Right cardiac atrium (tissue), 5 donors: ENCODE data around the gene HLA-DPA1. TPM values are rescaled to one million over a fixed set of nuclear protein-coding genes. Genes with fewer than 3 reads are reported as not detected.

Source experiments
- ATAC-seq, 2 donors: fragments of 200-7000 bp; cut with Tn5 transposase; one replicate each; pipeline versions ENCODE4 v1.8.0 to v1.9.1; 2020; ENCODE audit warnings: moderate library complexity in 2 of 2, mild to moderate bottlenecking in 1 of 2
- DNase-seq, 3 donors: peaks; one replicate each; pipeline ENCODE4 v3.0.0-alpha.2; 2020
- H3K27ac ChIP-seq: one replicate; pipeline ENCODE4 v1.5.1; 2013; ENCODE audit warnings: mild to moderate bottlenecking, low read length, control low read depth, moderate library complexity
- H3K27me3 ChIP-seq: one replicate; pipeline ENCODE4 v1.6.1; 2013; ENCODE audit not compliant: control insufficient read depth, insufficient read depth
- H3K4me1 ChIP-seq: one replicate; pipeline ENCODE4 v1.6.1; 2013; ENCODE audit warnings: low read length; ENCODE audit not compliant: control insufficient read depth, insufficient read depth
- H3K4me3 ChIP-seq: one replicate; pipeline ENCODE4 v1.5.1; 2013; ENCODE audit warnings: low read length, control low read depth
- H3K9me3 ChIP-seq: one replicate; pipeline ENCODE4 v1.6.1; 2013; ENCODE audit warnings: low read length; ENCODE audit not compliant: control insufficient read depth
- WGBS: extraction: QIAGEN DNeasy Blood & Tissue Kit; methylation state at CpG from one replicate; pipeline ENCODE4 v1.1.7; 2013; 5-methylcytosine and 5-hydroxymethylcytosine counted together
- intact Hi-C, 4 donors: fragments of 100-400 bp; cut with DNase I; formaldehyde crosslinking; loops; one replicate each; pipeline versions ENCODE4 v1.11.0 to v1.14.0; 2022 to 2023
- long read RNA-seq, 4 donors: library from polyadenylated mRNA; unstranded; transcript quantifications; one replicate each; pipeline ENCODE4 v2.0.0, GENCODE V29; 2020 to 2021
- polyA plus RNA-seq: library from polyadenylated mRNA; stranded (reverse); fragments of 200-250 nt; gene quantifications from one replicate; pipeline ENCODE4 v1.2.3, GENCODE V29; 2013
- total RNA-seq, 4 donors: library from RNA; stranded (reverse); fragmentation: NEBNext Ultra II Directional; extraction: Animal tissue kit (Norgen Biotek cat#: 25700); gene quantifications; one replicate each; pipeline ENCODE4 v1.2.1, GENCODE V29; 2021
- donor health status: healthy with polysubstance abuse.
- donor health status: DM: no; HTN: yes; CAD: no.
- donor health status: DM: no; HTN: no; CAD: no.
- donor health status: DM: no; HTN: yes; CAD: no; lungs with severe emphysema.
- donor health status: DM: yes; HTN: yes; CAD: no.

Gene HLA-DPA1
- total RNA-seq, result 10 to 100 TPM; 49.5 to 58.6 (median 54.1) TPM
- polyA plus RNA-seq, result 31.1 TPM
- long read RNA-seq, donor 1, partial matches to known transcripts, result 38 of 44 reads
- long read RNA-seq, donor 1, other reads (novel, unspliced or antisense), result 3 of 44 reads
- long read RNA-seq, donor 2, partial matches to known transcripts, result 24 of 26 reads
- long read RNA-seq, donor 2, other reads (novel, unspliced or antisense), result 2 of 26 reads
- long read RNA-seq, donor 3, partial matches to known transcripts, result 55 of 64 reads
- long read RNA-seq, donor 3, other reads (novel, unspliced or antisense), result 7 of 64 reads
- long read RNA-seq, donor 4, partial matches to known transcripts, result 17 of 19 reads
- long read RNA-seq, donor 4, other reads (novel, unspliced or antisense), result 2 of 19 reads

DNA sequence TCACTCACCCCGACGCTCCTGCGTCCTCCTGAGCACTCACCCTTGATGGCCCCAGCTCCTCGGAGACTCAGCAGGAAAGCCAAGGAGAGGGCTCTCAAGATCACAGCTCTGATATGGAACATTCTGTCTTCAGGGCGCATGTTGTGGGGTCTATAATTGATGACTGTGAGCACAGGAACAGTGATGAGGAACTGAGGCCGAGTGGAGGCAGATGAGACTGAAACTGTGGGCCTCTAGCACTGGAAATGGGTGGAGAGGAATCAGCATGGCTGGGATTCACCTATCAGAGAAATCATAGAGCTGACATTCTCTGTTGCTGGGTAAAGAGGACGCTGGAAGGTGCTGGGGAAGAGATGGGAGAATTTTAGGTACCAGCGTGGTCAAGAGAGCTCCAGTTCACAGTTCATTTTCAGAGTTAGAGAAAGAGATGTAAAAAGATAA, at the start of gene HLA-DPA1:
TSS of gene HLA-DPA1 (minus strand) at position 219 of the 441 bp plus-strand sequence.
- Histone ChIP-seq H3K4me1 (peaks cover 4% of the 10 kb centered on the region), H3K27ac (peak within 1 kb of the TSS; percentile 92), H3K9me3 (no peaks in the 10 kb centered on the region), H3K4me3 (peak within 1 kb of the TSS; percentile 75), H3K27me3 (no peaks in the 10 kb centered on the region)
- DNase-seq, result no peak
- WGBS, result 40% methylated on average over 8 of the region's 8 CpGs
- ATAC-seq, result peak; percentile 84 to 87
- intact Hi-C loops, result no loop called here

GRCh38 chr6:33123181-33123580, 49.7 kb upstream of the HLA-DPA1 start:
- Histone ChIP-seq H3K4me3 (no peak overlapping the region), H3K27me3 (no peaks in the 10 kb centered on the region), H3K9me3 (no peaks in the 10 kb centered on the region), H3K4me1 (no peaks in the 10 kb centered on the region), H3K27ac (no peak overlapping the region)
- WGBS, result 80% methylated on average over 6 of the region's 6 CpGs
- intact Hi-C loops, result loop anchor here in 3 of 4 donors (5.0 to 10.0 kb wide), 2 partner anchors 122 to 124 kb away; no protein-coding TSS in a partner anchor
- no peak for ATAC-seq
- DNase-seq, result no peak

DNA sequence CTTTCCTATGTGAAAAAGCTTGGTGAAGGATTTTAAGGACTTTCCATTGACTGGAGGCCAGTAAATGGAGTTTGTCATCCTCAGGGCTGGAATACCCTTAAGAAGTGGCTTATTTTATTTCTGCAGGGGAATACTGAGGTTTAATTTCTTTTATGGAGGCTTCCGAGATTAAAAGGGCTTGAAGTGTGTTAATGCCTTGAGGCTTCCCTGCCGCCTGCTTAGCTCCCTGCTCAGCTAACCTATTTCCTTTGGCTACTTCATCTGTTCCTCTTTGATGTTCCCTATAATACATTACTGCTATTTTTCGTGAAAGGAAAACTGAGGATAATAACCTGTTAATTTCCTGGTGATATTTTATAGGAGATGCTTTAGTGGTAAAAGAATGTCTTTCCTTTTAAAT, 46.6 kb upstream of the HLA-DPA1 start:
- DNase-seq (no peak), ATAC-seq (no peak)
- no peak overlapping the region for H3K4me3 ChIP-seq
- no peaks in the 10 kb centered on the region for H3K4me1 ChIP-seq
- no peaks in the 10 kb centered on the region for H3K27me3 ChIP-seq
- H3K9me3 ChIP-seq, result no peaks in the 10 kb centered on the region
- intact Hi-C loops, result loop anchor here in 3 of 4 donors (5.0 to 10.0 kb wide), 2 partner anchors 125 to 127 kb away; no protein-coding TSS in a partner anchor
- H3K27ac ChIP-seq, result no peak overlapping the region
- 50% methylated on average over 3 of the region's 3 CpGs for whole genome bisulfite sequencing

DNA sequence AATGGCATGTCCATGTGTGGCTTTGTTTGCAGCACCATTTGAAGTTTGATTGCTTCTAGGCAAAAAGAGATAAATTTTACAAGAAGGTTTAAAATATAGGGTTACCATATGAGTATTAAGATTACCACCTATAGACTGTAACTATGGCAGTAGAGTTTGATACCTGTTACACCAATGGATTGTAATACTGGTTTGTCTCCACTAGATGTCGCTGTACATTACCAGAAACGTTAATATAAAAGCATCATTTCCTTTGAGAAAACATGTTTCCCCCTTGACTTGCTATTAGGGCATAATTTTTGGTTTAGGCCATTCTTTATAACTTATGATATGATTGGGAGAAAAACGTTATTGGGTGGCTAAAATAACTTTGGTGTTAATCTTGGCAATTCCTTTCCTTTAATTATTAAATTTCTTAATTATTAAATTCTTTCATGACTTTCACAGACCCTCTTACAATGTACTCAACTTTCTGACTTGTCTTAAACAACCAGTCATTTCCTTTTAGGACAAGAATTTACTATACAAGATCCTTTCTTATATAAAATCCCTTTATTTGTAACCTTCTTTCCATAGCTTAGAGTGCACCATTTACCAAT, 45.2 kb upstream of the HLA-DPA1 start:
- Histone ChIP-seq H3K4me1 (no peaks in the 10 kb centered on the region), H3K27ac (no peak overlapping the region), H3K9me3 (no peaks in the 10 kb centered on the region), H3K27me3 (peaks cover 2% of the 10 kb centered on the region), H3K4me3 (no peak overlapping the region)
- ATAC-seq (no peak), DNase-seq (no peak)
- intact Hi-C loops, result no loop called here
- WGBS, result under 1% methylated on average over 3 of the region's 3 CpGs

DNA sequence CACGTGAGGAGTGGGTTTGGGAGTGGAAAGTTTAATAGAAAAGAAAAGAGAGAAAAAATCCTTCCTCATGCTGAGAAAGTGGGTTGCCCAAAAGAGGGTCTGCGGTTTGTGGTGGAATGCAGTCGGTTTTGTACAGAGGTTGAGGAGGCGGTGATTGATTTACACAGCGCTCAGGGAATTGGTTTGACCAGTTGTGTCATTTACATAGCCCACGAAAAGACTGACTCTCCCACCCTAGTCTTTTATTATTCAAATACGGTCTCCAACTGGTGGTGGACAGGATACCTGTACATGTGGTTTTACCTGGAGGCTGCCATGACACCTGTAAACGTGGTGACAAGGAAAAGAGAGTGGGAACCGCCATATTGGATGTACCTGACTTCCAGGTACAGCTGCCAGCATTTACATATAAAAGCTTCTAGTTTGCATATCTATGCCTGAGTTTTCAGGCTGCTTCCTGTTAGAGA, 44.4 kb upstream of the HLA-DPA1 start:
- ATAC-seq, result no peak
- intact Hi-C loops, result no loop called here

GRCh38 chr6:33116841-33117711, 43.6 kb upstream of the HLA-DPA1 start:
- Histone ChIP-seq H3K9me3 (no peaks in the 10 kb centered on the region), H3K4me1 (no peaks in the 10 kb centered on the region), H3K27ac (no peak overlapping the region), H3K27me3 (peaks cover 2% of the 10 kb centered on the region), H3K4me3 (no peak overlapping the region)
- DNase-seq (peak in 1 of 3 donors; percentile 51), ATAC-seq (peak in 1 of 2 donors; percentile 31)
- 7% methylated on average over 32 of the region's 32 CpGs for WGBS
- intact Hi-C loops, result no loop called here

More for the DNA sequence above, 44.4 kb upstream of the HLA-DPA1 start:
- Histone ChIP-seq H3K4me3 (no peak overlapping the region), H3K27ac (no peak overlapping the region), H3K27me3 (peaks cover 2% of the 10 kb centered on the region), H3K9me3 (no peaks in the 10 kb centered on the region), H3K4me1 (no peaks in the 10 kb centered on the region)
- 11% methylated on average over 9 of the region's 9 CpGs for WGBS
- no peak for DNase-seq

- DNase-seq (no peak), ATAC-seq (no peak)
- Histone ChIP-seq H3K9me3 (no peaks in the 10 kb centered on the region), H3K27ac (no peak overlapping the region), H3K4me3 (no peak overlapping the region), H3K4me1 (no peaks in the 10 kb centered on the region), H3K27me3 (peaks cover 2% of the 10 kb centered on the region)
- intact Hi-C loops, result no loop called here
- 8% methylated on average over 6 of the region's 6 CpGs for WGBS
Measured at GRCh38 chr6:33116417-33116816, 43.0 kb upstream of the HLA-DPA1 start.

DNA sequence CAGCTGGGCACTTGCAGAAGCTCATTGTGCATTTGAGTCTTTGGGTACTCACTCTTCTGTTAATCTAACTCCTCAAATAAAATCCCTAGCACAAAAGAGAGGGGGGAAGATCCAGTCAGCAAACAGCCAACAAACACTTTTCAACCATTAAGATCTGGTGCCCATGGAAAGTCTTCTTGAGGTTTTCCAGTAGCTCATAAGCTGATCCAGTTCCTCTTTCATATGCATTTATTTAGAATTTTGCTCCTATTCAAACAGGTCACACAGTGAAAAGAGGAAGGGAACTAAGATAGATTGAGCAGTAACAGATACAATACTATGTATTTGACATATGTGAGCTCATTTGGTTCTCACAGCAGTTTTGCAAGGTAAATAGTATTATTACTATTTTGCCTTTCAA, 41.0 kb upstream of the HLA-DPA1 start:
- no peak for ATAC-seq
- no peaks in the 10 kb centered on the region for H3K4me1 ChIP-seq
- H3K27me3 ChIP-seq, result peaks cover 2% of the 10 kb centered on the region

GRCh38 chr6:33113755-33114154, 40.3 kb upstream of the HLA-DPA1 start:
- Histone ChIP-seq H3K27ac (no peak overlapping the region), H3K4me3 (no peak overlapping the region), H3K27me3 (peaks cover 2% of the 10 kb centered on the region), H3K9me3 (no peaks in the 10 kb centered on the region), H3K4me1 (no peaks in the 10 kb centered on the region)
- WGBS, result 61% methylated on average over 7 of the region's 7 CpGs
- intact Hi-C loops, result no loop called here
- ATAC-seq (no peak), DNase-seq (peak in 1 of 3 donors; percentile 28)

More for the DNA sequence above, 41.0 kb upstream of the HLA-DPA1 start:
- Histone ChIP-seq H3K27ac (no peak overlapping the region), H3K9me3 (no peaks in the 10 kb centered on the region), H3K4me3 (no peak overlapping the region)
- no peak for DNase-seq
- intact Hi-C loops, result no loop called here

- Histone ChIP-seq H3K4me3 (no peak overlapping the region), H3K4me1 (no peaks in the 10 kb centered on the region), H3K9me3 (no peaks in the 10 kb centered on the region), H3K27ac (no peak overlapping the region), H3K27me3 (peaks cover 2% of the 10 kb centered on the region)
- ATAC-seq, result peak; percentile 93 to 95
- DNase-seq, result no peak
- WGBS, result 8% methylated on average over 1 of the region's 1 CpG
- intact Hi-C loops, result no loop called here
Measured at GRCh38 chr6:33112148-33112547, 38.7 kb upstream of the HLA-DPA1 start.
